ENCODE measurements around the gene CRADD.

The CRADD gene

GRCh38 chr12:93698307-93699092 is 21.3 kb downstream of the CRADD start:
- peak; percentile 26 for DNase-seq (ENCODE audit: low read depth)
- no peak for TF ChIP-seq CTCF (conservative IDR thresholded peaks at IDR 0.05; ENCODE audit: low read length)
- no peak overlapping the region for H3K4me3 ChIP-seq (ENCODE audit: low read length)

- peak; percentile 71 for DNase-seq (ENCODE audit: low read depth)
- TF ChIP-seq CTCF (conservative IDR thresholded peaks at IDR 0.05; ENCODE audit: low read length), result no peak
- H3K4me3 ChIP-seq (ENCODE audit: low read length), result no peak overlapping the region
These were observed 22.3 kb downstream of the CRADD start for GRCh38 chr12:93699271-93700145.

GRCh38 chr12:93702707-93703315 is 25.6 kb downstream of the CRADD start:
- no peak for TF ChIP-seq CTCF (conservative IDR thresholded peaks at IDR 0.05; ENCODE audit: low read length)

GRCh38 chr12:93704122-93704521 is 26.9 kb downstream of the CRADD start:
- H3K4me3 ChIP-seq (ENCODE audit: low read length), result no peak overlapping the region
- DNase-seq (ENCODE audit: low read depth), result no peak
- no peak for TF ChIP-seq CTCF (conservative IDR thresholded peaks at IDR 0.05; ENCODE audit: low read length)

More at GRCh38 chr12:93702707-93703315, 25.6 kb downstream of the CRADD start:
- no peak for DNase-seq (ENCODE audit: low read depth)
- H3K4me3 ChIP-seq (ENCODE audit: low read length), result no peak overlapping the region

GRCh38 chr12:93704625-93705024 is 27.4 kb downstream of the CRADD start:
- no peak overlapping the region for H3K4me3 ChIP-seq (ENCODE audit: low read length)
- TF ChIP-seq CTCF (conservative IDR thresholded peaks at IDR 0.05; ENCODE audit: low read length), result no peak
- no peak for DNase-seq (ENCODE audit: low read depth)

GRCh38 chr12:93705237-93705636 is 28.1 kb downstream of the CRADD start:
- no peak for TF ChIP-seq CTCF (conservative IDR thresholded peaks at IDR 0.05; ENCODE audit: low read length)
- no peak for DNase-seq (ENCODE audit: low read depth)
- no peak overlapping the region for H3K4me3 ChIP-seq (ENCODE audit: low read length)
